Effector memory CD4-positive, alpha-beta T cell (primary cell): ENCODE measurements around the gene VIT.
A peak's percentile ranks its signal among the peaks of the same experiment; 100 is the strongest.

Experiments used
- DNase-seq, 3 donors: peaks; one replicate each; pipeline ENCODE4 v3.0.0-alpha.2; 2020
- H3K27ac ChIP-seq: 2 replicates; pipeline ENCODE4 v1.7.0; 2013; ENCODE audit warnings: mild to moderate bottlenecking, low read length, moderate library complexity; ENCODE audit not compliant: insufficient read depth, poor library complexity, severe bottlenecking
- H3K27me3 ChIP-seq: replicated peaks from 2 replicates; pipeline ENCODE4 v1.7.0; 2013; ENCODE audit warnings: mild to moderate bottlenecking, low read length; ENCODE audit not compliant: insufficient read depth, control insufficient read depth, poor library complexity, severe bottlenecking
- H3K36me3 ChIP-seq: 2 replicates; pipeline ENCODE4 v1.7.0; 2013; ENCODE audit warnings: mild to moderate bottlenecking, low read length, moderate library complexity; ENCODE audit not compliant: control insufficient read depth, insufficient read depth
- H3K4me1 ChIP-seq: 2 replicates; pipeline ENCODE4 v1.7.0; 2013; ENCODE audit warnings: low read length, mild to moderate bottlenecking; ENCODE audit not compliant: control insufficient read depth, insufficient read depth, poor library complexity, severe bottlenecking
- H3K4me3 ChIP-seq: 2 replicates; pipeline ENCODE4 v1.7.0; 2013; ENCODE audit warnings: low read length, low read depth, mild to moderate bottlenecking; ENCODE audit not compliant: insufficient read depth, poor library complexity, severe bottlenecking
- H3K9me3 ChIP-seq: 2 replicates; pipeline ENCODE4 v1.7.0; 2013; ENCODE audit warnings: mild to moderate bottlenecking, low read length, moderate library complexity; ENCODE audit not compliant: control insufficient read depth

The VIT gene

GRCh38 chr2:36663295-36663694, 33.2 kb upstream of the VIT start:
- Histone ChIP-seq H3K27me3 (no peaks in the 10 kb centered on the region), H3K27ac (no peak overlapping the region), H3K4me1 (no peaks in the 10 kb centered on the region), H3K9me3 (no peaks in the 10 kb centered on the region), H3K36me3 (no peaks in the 10 kb centered on the region), H3K4me3 (no peak overlapping the region)
- no peak for DNase-seq

GRCh38 chr2:36663851-36664695, 32.4 kb upstream of the VIT start:
- no peak overlapping the region for H3K4me3 ChIP-seq
- no peaks in the 10 kb centered on the region for H3K4me1 ChIP-seq
- H3K9me3 ChIP-seq = no peaks in the 10 kb centered on the region
- DNase-seq = peak in 1 of 3 donors; percentile 1
- H3K36me3 ChIP-seq = no peaks in the 10 kb centered on the region
- H3K27ac ChIP-seq = no peak overlapping the region
- H3K27me3 ChIP-seq = no peaks in the 10 kb centered on the region

- H3K9me3 ChIP-seq = no peaks in the 10 kb centered on the region
- no peaks in the 10 kb centered on the region for H3K36me3 ChIP-seq
- H3K27ac ChIP-seq = no peak overlapping the region
- no peak for DNase-seq
- no peaks in the 10 kb centered on the region for H3K4me1 ChIP-seq
- no peak overlapping the region for H3K4me3 ChIP-seq
- H3K27me3 ChIP-seq = no peaks in the 10 kb centered on the region
These were observed 31.8 kb upstream of the VIT start for GRCh38 chr2:36664696-36665076.

GRCh38 chr2:36667931-36668330, 28.6 kb upstream of the VIT start:
- no peak overlapping the region for H3K27ac ChIP-seq
- H3K9me3 ChIP-seq = no peaks in the 10 kb centered on the region
- no peak overlapping the region for H3K4me3 ChIP-seq
- H3K36me3 ChIP-seq = no peaks in the 10 kb centered on the region
- H3K27me3 ChIP-seq = no peaks in the 10 kb centered on the region
- no peaks in the 10 kb centered on the region for H3K4me1 ChIP-seq
- no peak for DNase-seq

GRCh38 chr2:36670881-36671595, 25.5 kb upstream of the VIT start:
- no peaks in the 10 kb centered on the region for H3K9me3 ChIP-seq
- no peak overlapping the region for H3K4me3 ChIP-seq
- H3K4me1 ChIP-seq = no peaks in the 10 kb centered on the region
- no peak overlapping the region for H3K27ac ChIP-seq
- no peaks in the 10 kb centered on the region for H3K36me3 ChIP-seq
- no peaks in the 10 kb centered on the region for H3K27me3 ChIP-seq
- DNase-seq = no peak

GRCh38 chr2:36671731-36672130, 24.8 kb upstream of the VIT start:
- Histone ChIP-seq H3K4me1 (no peaks in the 10 kb centered on the region), H3K27ac (no peak overlapping the region)
- no peak for DNase-seq

GRCh38 chr2:36672199-36672598, 24.3 kb upstream of the VIT start:
- no peak for DNase-seq
- H3K4me3 ChIP-seq = no peak overlapping the region
- H3K36me3 ChIP-seq = no peaks in the 10 kb centered on the region
- H3K27me3 ChIP-seq = no peaks in the 10 kb centered on the region
- no peaks in the 10 kb centered on the region for H3K4me1 ChIP-seq
- H3K27ac ChIP-seq = no peak overlapping the region
- H3K9me3 ChIP-seq = no peaks in the 10 kb centered on the region

More at GRCh38 chr2:36671731-36672130, 24.8 kb upstream of the VIT start:
- H3K9me3 ChIP-seq = no peaks in the 10 kb centered on the region
- no peak overlapping the region for H3K4me3 ChIP-seq
- H3K36me3 ChIP-seq = no peaks in the 10 kb centered on the region
- no peaks in the 10 kb centered on the region for H3K27me3 ChIP-seq

- Histone ChIP-seq H3K27me3 (no peaks in the 10 kb centered on the region), H3K36me3 (no peaks in the 10 kb centered on the region), H3K9me3 (no peaks in the 10 kb centered on the region), H3K4me3 (no peak overlapping the region), H3K4me1 (no peaks in the 10 kb centered on the region), H3K27ac (no peak overlapping the region)
- no peak for DNase-seq
These were observed 20.8 kb upstream of the VIT start for GRCh38 chr2:36675579-36676282.

GRCh38 chr2:36676364-36676763, 20.1 kb upstream of the VIT start:
- H3K36me3 ChIP-seq = no peaks in the 10 kb centered on the region
- no peaks in the 10 kb centered on the region for H3K4me1 ChIP-seq
- no peaks in the 10 kb centered on the region for H3K27me3 ChIP-seq
- no peak overlapping the region for H3K27ac ChIP-seq
- no peak overlapping the region for H3K4me3 ChIP-seq
- DNase-seq = no peak
- H3K9me3 ChIP-seq = no peaks in the 10 kb centered on the region

- Histone ChIP-seq H3K27ac (no peak overlapping the region), H3K27me3 (no peaks in the 10 kb centered on the region), H3K4me1 (no peaks in the 10 kb centered on the region), H3K36me3 (no peaks in the 10 kb centered on the region), H3K9me3 (no peaks in the 10 kb centered on the region), H3K4me3 (no peak overlapping the region)
- DNase-seq = no peak
These were observed 19.1 kb upstream of the VIT start for GRCh38 chr2:36677386-36677785.
